NB4 (cell line): Measurements from ENCODE around the gene SAMD10.
"Not testable (repeated sequence)": the region's sequence is repeated elsewhere in the genome, so short reads cannot be mapped to it uniquely, and the experiment has no call there.

Experiments
- DNase-seq: peaks from one replicate; pipeline ENCODE4 v3.0.0; 2010; ENCODE audit warnings: low read depth
- H3K4me3 ChIP-seq: one replicate; pipeline ENCODE4 v1.5.1; 2011; ENCODE audit warnings: mild to moderate bottlenecking, low read depth, low read length, moderate library complexity
- MAX ChIP-seq: IDR thresholded peaks from 2 replicates; pipeline ENCODE4 v1.6.1; 2011; ENCODE audit warnings: low read depth, low read length
- MYC ChIP-seq: IDR thresholded peaks from 2 replicates; pipeline ENCODE4 v1.6.1; 2011; ENCODE audit warnings: low read depth, low read length
- POLR2A ChIP-seq: IDR thresholded peaks from 2 replicates; pipeline ENCODE4 v1.6.1; 2011; ENCODE audit warnings: mild to moderate bottlenecking; ENCODE audit not compliant: insufficient read length; ENCODE audit errors: extremely low read depth
- TF ChIP-seq, protein P1 (sequence below): IDR thresholded peaks from one replicate; pipeline ENCODE4 v1.5.1; 2012; ENCODE audit warnings: low read depth, low read length

The SAMD10 gene

DNA sequence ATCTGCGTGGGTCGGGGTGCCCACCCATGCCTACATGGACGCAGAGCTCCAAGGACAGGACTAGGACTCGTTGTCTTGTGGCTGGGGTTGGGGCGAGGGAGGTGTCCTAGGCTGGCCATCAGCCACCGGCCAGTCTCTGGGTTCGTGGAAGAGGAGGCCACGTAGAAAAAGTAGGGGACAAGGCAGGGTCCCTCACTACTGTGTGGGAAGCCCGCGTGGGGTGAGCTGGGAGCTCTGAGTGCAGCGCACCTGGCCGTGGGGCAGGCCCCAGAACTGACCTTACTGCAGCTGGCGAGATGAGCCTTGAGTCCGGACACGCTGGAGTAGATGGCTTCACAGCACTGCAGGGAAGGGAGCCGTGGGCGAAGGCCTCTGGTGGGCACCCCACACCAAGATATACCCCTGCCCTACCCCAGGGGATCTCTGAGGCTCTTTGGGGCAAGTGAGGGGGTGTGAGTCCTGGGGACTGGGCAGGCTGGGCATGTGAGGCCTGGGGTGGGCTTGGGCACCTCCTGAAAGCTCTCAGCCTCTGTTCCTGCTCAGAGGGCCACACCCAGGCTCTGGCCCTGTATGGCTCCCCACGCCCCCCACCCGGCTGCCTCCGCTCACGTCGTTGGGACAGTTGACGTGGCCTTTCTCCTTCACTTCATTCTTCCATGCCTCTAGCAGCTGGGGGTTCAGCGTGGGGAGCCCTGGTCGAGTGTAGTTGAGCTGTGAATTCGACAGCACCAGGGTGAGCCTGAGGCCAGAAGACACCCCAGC lies 17.6 kb downstream of the SAMD10 start:
- DNase-seq = no peak
- no peak for TF ChIP-seq MYC
- TF ChIP-seq MAX = no peak
- TF ChIP-seq POLR2A = no peak
- TF ChIP-seq, protein P1, sequence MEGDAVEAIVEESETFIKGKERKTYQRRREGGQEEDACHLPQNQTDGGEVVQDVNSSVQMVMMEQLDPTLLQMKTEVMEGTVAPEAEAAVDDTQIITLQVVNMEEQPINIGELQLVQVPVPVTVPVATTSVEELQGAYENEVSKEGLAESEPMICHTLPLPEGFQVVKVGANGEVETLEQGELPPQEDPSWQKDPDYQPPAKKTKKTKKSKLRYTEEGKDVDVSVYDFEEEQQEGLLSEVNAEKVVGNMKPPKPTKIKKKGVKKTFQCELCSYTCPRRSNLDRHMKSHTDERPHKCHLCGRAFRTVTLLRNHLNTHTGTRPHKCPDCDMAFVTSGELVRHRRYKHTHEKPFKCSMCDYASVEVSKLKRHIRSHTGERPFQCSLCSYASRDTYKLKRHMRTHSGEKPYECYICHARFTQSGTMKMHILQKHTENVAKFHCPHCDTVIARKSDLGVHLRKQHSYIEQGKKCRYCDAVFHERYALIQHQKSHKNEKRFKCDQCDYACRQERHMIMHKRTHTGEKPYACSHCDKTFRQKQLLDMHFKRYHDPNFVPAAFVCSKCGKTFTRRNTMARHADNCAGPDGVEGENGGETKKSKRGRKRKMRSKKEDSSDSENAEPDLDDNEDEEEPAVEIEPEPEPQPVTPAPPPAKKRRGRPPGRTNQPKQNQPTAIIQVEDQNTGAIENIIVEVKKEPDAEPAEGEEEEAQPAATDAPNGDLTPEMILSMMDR = no peak

DNA sequence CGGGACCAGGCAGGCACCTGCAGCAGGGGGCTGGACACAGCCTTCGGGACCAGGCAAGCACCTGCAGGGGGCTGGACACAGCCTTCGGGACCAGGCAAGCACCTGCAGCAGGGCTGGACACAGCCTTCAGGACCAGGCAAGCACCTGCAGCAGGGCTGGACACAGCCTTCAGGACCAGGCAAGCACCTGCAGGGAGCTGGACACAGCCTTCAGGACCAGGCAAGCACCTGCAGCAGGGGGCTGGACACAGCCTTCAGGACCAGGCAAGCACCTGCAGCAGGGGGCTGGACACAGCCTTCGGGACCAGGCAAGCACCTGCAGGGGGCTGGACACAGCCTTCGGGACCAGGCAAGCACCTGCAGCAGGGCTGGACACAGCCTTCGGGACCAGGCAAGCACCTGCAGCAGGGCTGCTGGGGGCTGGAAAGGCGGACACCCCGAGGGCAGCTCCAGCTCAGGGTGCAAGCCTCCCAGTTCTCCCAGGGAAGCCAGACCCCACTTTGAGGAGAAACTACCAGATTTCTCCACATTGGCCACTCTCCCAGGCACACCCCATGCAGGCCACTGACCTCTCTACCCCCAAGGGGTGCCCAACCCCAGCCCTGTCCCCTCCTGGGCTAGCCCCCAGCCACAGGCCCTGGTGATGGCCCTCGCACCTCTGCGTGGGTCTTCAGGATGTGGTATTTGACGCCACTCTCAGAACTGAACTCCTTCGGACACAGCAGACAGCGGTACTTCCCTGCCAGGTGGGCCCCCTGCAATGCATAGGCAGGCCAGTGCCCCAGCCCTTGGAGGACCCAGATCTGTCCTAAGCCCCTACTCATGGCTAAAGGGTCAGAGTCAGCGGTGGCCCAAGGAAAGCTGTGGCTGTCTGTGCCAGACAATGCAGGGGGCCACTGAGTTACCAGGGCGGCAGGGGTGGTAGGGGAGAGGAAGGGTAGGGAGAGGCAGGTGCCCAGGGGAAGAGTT lies 18.5 kb downstream of the SAMD10 start:
- not testable (repeated sequence) for DNase-seq, H3K4me3 ChIP-seq

More for the DNA sequence above, 17.6 kb downstream of the SAMD10 start:
- no peak overlapping the region for H3K4me3 ChIP-seq

DNA sequence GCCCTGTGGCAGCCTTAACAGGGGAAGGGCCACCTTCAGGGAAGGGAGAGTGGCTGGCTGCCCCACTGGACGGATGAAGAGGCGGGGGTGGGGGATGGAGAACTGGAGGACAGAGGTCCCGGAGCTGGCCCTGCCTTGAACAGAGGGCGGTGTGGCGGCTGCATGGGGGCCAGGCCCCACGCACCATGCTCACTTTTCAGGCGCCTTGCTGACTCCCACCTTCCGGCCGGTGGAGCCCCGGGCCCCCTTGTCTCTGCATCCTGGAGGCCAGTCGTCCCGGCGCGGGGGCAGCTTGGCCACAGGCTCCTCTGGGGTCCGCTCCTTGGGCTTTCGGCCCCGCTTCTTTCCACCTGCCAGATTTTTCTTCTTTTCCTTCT lies 19.8 kb downstream of the SAMD10 start:
- DNase-seq = no peak
- TF ChIP-seq, protein P1 = no peak
- no peak for TF ChIP-seq MYC
- TF ChIP-seq MAX = no peak
- no peak for TF ChIP-seq POLR2A
- H3K4me3 ChIP-seq = no peak overlapping the region

DNA sequence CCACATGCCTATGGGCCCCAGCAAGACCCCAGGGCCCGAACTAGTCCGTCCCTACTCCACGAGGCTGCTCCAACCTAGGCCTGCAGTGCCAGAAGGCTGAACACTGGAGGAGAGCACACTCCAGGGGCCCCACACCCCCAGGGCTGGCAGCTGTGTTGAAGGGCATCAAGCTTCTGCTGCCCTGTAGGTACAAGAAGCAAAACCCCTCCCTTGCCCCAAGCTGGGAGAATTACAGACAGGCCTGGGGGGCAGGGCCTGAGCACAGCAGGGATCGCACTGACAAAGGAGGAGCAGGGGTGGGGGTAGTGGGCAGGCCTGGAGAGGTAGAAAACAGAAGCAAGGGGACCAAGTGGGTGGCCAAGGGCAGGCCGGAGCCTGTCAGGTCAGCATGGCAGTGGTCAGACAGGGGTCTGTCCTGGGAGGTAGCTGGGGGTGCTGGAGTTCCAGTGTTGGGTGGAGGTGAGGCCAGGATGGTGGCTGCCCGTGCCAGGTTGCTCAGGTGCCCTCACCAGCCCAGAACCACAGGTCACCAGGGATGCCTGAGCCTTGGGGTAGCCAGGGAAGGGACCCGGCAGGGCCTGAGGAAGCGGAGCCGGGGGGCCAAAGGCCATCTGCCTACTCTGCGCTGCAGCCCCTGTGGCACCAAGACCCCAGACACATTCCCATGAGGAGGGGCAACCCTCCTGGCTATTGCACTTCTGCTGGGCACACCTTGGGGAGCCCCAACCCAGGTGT lies 20.3 kb downstream of the SAMD10 start:
- TF ChIP-seq MYC = no peak
- TF ChIP-seq MAX = no peak
- no peak for TF ChIP-seq POLR2A
- TF ChIP-seq, protein P1 = no peak
- H3K4me3 ChIP-seq = no peak overlapping the region
- DNase-seq = peak; percentile 43

DNA sequence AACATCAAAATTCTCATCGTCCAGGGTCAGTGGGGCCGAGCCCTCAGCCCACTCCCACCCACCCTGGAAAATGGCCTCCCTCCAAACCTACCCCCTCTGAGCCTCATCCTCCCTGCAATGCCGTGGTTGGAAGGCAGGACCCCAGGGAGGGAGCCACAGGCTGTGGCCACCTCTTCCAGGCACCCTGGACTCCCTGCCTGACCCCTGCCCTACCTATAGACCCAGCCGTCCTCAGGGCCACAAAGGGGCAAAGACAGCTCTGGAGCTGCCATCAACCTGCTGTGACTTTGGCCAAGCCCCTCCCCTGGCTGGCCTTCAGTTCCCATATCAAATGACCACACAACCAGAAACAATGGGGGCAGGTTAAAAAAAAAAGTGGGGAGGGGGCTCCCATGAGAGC lies 21.0 kb downstream of the SAMD10 start:
- DNase-seq = no peak
- TF ChIP-seq MYC (no peak), MAX (no peak), POLR2A (no peak)
- TF ChIP-seq, protein P1 = no peak
- no peak overlapping the region for H3K4me3 ChIP-seq
